HCT116 (cell line): ENCODE results near the gene SLC10A7. TPM values are rescaled to one million over a fixed set of nuclear protein-coding genes. Genes with fewer than 3 reads are reported as not detected.

ENCODE experiments used
- ATAC-seq: fragments of 200-7000 bp; cut with Tn5 transposase; 2 replicates; pipeline ENCODE4 v1.9.1; 2020; ENCODE audit warnings: mild to moderate bottlenecking, moderate library complexity
- BruUV-seq: library from RNA; stranded (reverse); fragments of 400-500 nt; replicated peaks from 2 replicates; lab custom pipeline; 2021; lab: Mats Ljungman, UMichigan
- CTCF ChIA-PET: fragments of 300-600 bp; sonication (Branson Sonifier 250); formaldehyde crosslinking; loops from one replicate; lab custom pipeline; 2021; ENCODE audit warnings: antibody characterized with exemption; lab: Charles Lee
- POLR2A ChIA-PET: fragments of 300-600, 350-600 bp; sonication (Branson Sonifier 250); formaldehyde crosslinking; loops from one replicate; lab custom pipeline; 2021; ENCODE audit warnings: antibody characterized with exemption; lab: Charles Lee
- RAD21 ChIA-PET, 2 experiments: fragments of 300-600 bp; sonication (Branson Sonifier 250); formaldehyde crosslinking; loops; one replicate each; lab custom pipeline; 2023; ENCODE audit warnings: low total read pairs in 2 of 2; ENCODE audit not compliant: uncharacterized antibody in 2 of 2, unreplicated experiment in 2 of 2, low non-redundant PET in 1 of 2; lab: Charles Lee
- DNase-seq: peaks from one replicate; pipeline ENCODE4 v3.0.0-alpha.2; 2010; ENCODE audit warnings: low read depth, low spot score
- H2AFZ ChIP-seq: fragments of 200-600 bp; shearing (Covaris generic), sonication (generic); 2 replicates; pipeline ENCODE4 v1.6.1; 2017; ENCODE audit warnings: low read depth, mixed run types, mixed read lengths, antibody characterized with exemption, low read length; ENCODE audit not compliant: poor library complexity, severe bottlenecking
- H3K27ac ChIP-seq: 2 replicates; pipeline ENCODE4 v1.5.1; 2012; ENCODE audit warnings: low read depth, low read length
- H3K27me3 ChIP-seq: fragments of 200-600 bp; sonication (generic); 2 replicates; pipeline ENCODE4 v1.6.1; 2016; ENCODE audit warnings: mixed run types, low read length, mixed read lengths; ENCODE audit not compliant: insufficient read depth
- H3K36me3 ChIP-seq, 2 experiments: fragments of 200-500 bp in 1 of 2; fragments of 200-600 bp in 1 of 2; sonication (Bioruptor generic) in 1 of 2; sonication (generic) in 1 of 2; 2 replicates each; pipeline versions ENCODE4 v1.5.1 to v1.6.1; 2014 to 2016; ENCODE audit warnings: low read length in 2 of 2, inconsistent platforms in 1 of 2, mixed read lengths in 1 of 2, mixed run types in 1 of 2; ENCODE audit not compliant: insufficient read depth in 2 of 2, control insufficient read depth in 1 of 2
- H3K4me1 ChIP-seq, 2 experiments: fragments of 200-600 bp in 1 of 2; sonication (generic) in 1 of 2; 2 replicates each; pipeline versions ENCODE4 v1.5.1 to v1.6.1; 2012 to 2017; ENCODE audit warnings: low read length in 2 of 2, inconsistent platforms in 1 of 2, mild to moderate bottlenecking in 1 of 2, mixed read lengths in 1 of 2, mixed run types in 1 of 2, moderate library complexity in 1 of 2; ENCODE audit not compliant: insufficient read depth in 2 of 2, control insufficient read depth in 1 of 2
- H3K4me2 ChIP-seq: fragments of 200-600 bp; sonication (generic); 2 replicates; pipeline ENCODE4 v1.6.1; 2017; ENCODE audit warnings: mixed run types, low read length, mixed read lengths
- H3K4me3 ChIP-seq, 2 experiments: fragments of 200-600 bp in 1 of 2; sonication (generic) in 1 of 2; replicated peaks in 1 of 2; 2 replicates each; pipeline ENCODE4 v1.5.1; 2011 to 2016; ENCODE audit warnings: low read length in 2 of 2, control low read depth in 1 of 2, low read depth in 1 of 2, mild to moderate bottlenecking in 1 of 2, mixed read lengths in 1 of 2, mixed run types in 1 of 2
- H3K79me2 ChIP-seq: fragments of 200-600 bp; sonication (generic); 2 replicates; pipeline ENCODE4 v1.6.1; 2017; ENCODE audit warnings: mild to moderate bottlenecking, mixed run types, low read length, moderate library complexity, mixed read lengths; ENCODE audit not compliant: insufficient read depth
- H3K9ac ChIP-seq: fragments of 200-600 bp; sonication (generic); 2 replicates; pipeline ENCODE4 v1.6.1; 2016; ENCODE audit warnings: low read length, mixed read lengths
- H3K9me2 ChIP-seq: fragments of 200-600 bp; sonication (generic), shearing (Covaris generic); 2 replicates; pipeline ENCODE4 v1.6.1; 2017; ENCODE audit warnings: mixed run types, mild to moderate bottlenecking, moderate library complexity; ENCODE audit not compliant: insufficient read depth
- H3K9me3 ChIP-seq, 2 experiments: fragments of 200-500 bp in 1 of 2; fragments of 200-600 bp in 1 of 2; sonication (Bioruptor generic) in 1 of 2; sonication (generic) in 1 of 2; 2 replicates each; pipeline ENCODE4 v1.6.1; 2014 to 2017; ENCODE audit warnings: low read length in 2 of 2, mixed read lengths in 2 of 2, inconsistent platforms in 1 of 2, low read depth in 1 of 2, mild to moderate bottlenecking in 1 of 2, mixed run types in 1 of 2, moderate library complexity in 1 of 2; ENCODE audit not compliant: control insufficient read depth in 1 of 2, insufficient read depth in 1 of 2
- H4K20me1 ChIP-seq: fragments of 200-600 bp; sonication (generic), shearing (Covaris generic); 2 replicates; pipeline ENCODE4 v1.6.1; 2017; ENCODE audit warnings: mixed run types, mild to moderate bottlenecking, moderate library complexity; ENCODE audit not compliant: insufficient read depth
- CBX3 ChIP-seq: IDR thresholded peaks from 2 replicates; pipeline ENCODE4 v1.6.1; 2012; ENCODE audit warnings: low read depth
- EGR1 ChIP-seq: IDR thresholded peaks from 2 replicates; pipeline ENCODE4 v1.6.1; 2012; ENCODE audit warnings: low read depth
- ELF1 ChIP-seq: IDR thresholded peaks from 2 replicates; pipeline ENCODE4 v1.6.1; 2012; ENCODE audit warnings: low read depth, borderline replicate concordance
- EZH2 ChIP-seq: fragments of 200-600 bp; sonication (generic); IDR thresholded peaks from 2 replicates; pipeline ENCODE4 v1.6.1; 2017; ENCODE audit warnings: antibody characterized with exemption, mixed run types
- EZH2phosphoT487 ChIP-seq: fragments of 200-600 bp; IDR thresholded peaks from 2 replicates; pipeline ENCODE4 v1.6.1; 2018; ENCODE audit warnings: antibody characterized with exemption, borderline replicate concordance
- FOSL1 ChIP-seq: IDR thresholded peaks from 2 replicates; pipeline ENCODE4 v1.6.1; 2012; ENCODE audit warnings: low read depth
- JUND ChIP-seq: IDR thresholded peaks from 2 replicates; pipeline ENCODE4 v1.6.1; 2012
- POLR2A ChIP-seq: IDR thresholded peaks from 2 replicates; pipeline ENCODE4 v1.7.0; 2011; ENCODE audit warnings: borderline replicate concordance; ENCODE audit not compliant: insufficient read depth, insufficient read length; ENCODE audit errors: extremely low read depth
- POLR2AphosphoS5 ChIP-seq: IDR thresholded peaks from 2 replicates; pipeline ENCODE4 v1.6.1; 2011; ENCODE audit warnings: mild to moderate bottlenecking, low read depth, low read length, moderate library complexity
- SIN3A ChIP-seq: IDR thresholded peaks from 2 replicates; pipeline ENCODE4 v1.6.1; 2012; ENCODE audit warnings: low read depth
- SP1 ChIP-seq: IDR thresholded peaks from 2 replicates; pipeline ENCODE4 v1.6.1; 2012; ENCODE audit warnings: low read depth
- SRF ChIP-seq: IDR thresholded peaks from 2 replicates; pipeline ENCODE4 v1.6.1; 2012; ENCODE audit warnings: low read depth
- TCF7L2 ChIP-seq: IDR thresholded peaks from 2 replicates; pipeline ENCODE4 v1.7.0; 2011; ENCODE audit warnings: borderline replicate concordance, inconsistent platforms; ENCODE audit not compliant: insufficient read depth, insufficient read length; ENCODE audit errors: extremely low read depth
- YY1 ChIP-seq: IDR thresholded peaks from 2 replicates; pipeline ENCODE4 v1.6.1; 2011; ENCODE audit warnings: low read length, low read depth, moderate library complexity, mild to moderate bottlenecking; ENCODE audit not compliant: insufficient replicate concordance; ENCODE audit errors: extremely low read depth
- ZFX ChIP-seq: fragments of 450-650 bp; IDR thresholded peaks from 2 replicates; pipeline ENCODE4 v1.6.1; 2017
- ZNF274 ChIP-seq: fragments of 200-500 bp; sonication (Bioruptor generic); IDR thresholded peaks from 2 replicates; pipeline ENCODE4 v1.6.1; 2014; ENCODE audit warnings: mild to moderate bottlenecking, low read depth, low read length, inconsistent platforms
- intact Hi-C: fragments of 100-400 bp; cut with micrococcal nuclease; formaldehyde crosslinking; loops from 2 replicates; pipeline ENCODE4 v1.10.0; 2022
- total RNA-seq: library from RNA; stranded (reverse); gene quantifications from one replicate; pipeline ENCODE4 v1.2.1, GENCODE V29; 2021; ENCODE audit not compliant: unreplicated experiment
- TF ChIP-seq, protein P1 (sequence below), 3 experiments: fragments of 200-600 bp in 1 of 3; sonication (generic) in 1 of 3; IDR thresholded peaks in 2 of 3; conservative IDR thresholded peaks in 1 of 3; 2 replicates each; pipeline ENCODE4 v1.5.1; 2012 to 2017; ENCODE audit warnings: low read depth in 2 of 3, low read length in 2 of 3, antibody characterized with exemption in 1 of 3, borderline replicate concordance in 1 of 3, control low read depth in 1 of 3, mild to moderate bottlenecking in 1 of 3, mixed read lengths in 1 of 3, mixed run types in 1 of 3, moderate library complexity in 1 of 3; ENCODE audit not compliant: insufficient read depth in 1 of 3
- TF ChIP-seq, protein P2 (sequence below): IDR thresholded peaks from 2 replicates; pipeline ENCODE4 v1.6.1; 2012
- TF ChIP-seq, protein P3 (sequence below): IDR thresholded peaks from 2 replicates; pipeline ENCODE4 v1.6.1; 2012; ENCODE audit warnings: low read depth
- TF ChIP-seq, protein P4 (sequence below): IDR thresholded peaks from 2 replicates; pipeline ENCODE4 v1.6.1; 2012

SLC10A7 gene
- total RNA-seq, 1 experiment from 2014 or later = 5.5 TPM

DNA sequence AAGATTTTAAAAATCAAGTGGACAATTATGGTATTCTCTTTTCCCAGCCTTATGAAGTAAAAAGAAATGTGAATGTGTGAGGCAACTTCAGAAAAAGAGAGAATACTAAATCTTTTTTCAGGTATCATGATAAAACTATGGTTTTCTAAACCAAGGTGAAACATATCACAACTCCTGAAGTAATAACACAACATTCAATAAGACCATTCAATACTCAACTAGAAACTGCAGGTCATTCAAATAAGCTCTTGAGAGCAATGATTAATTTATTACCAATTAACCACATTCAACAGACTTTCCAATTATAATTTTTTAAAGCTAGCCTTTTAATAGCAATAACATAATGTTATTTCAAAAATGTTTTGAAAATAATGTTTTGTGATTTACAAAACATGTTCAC is 35.8 kb downstream of the SLC10A7 start:
- CTCF ChIA-PET = no interaction called here
- Histone ChIP-seq H3K36me3 (no peaks in the 10 kb centered on the region), H3K27me3 (no peaks in the 10 kb centered on the region), H3K4me1 (no peaks in the 10 kb centered on the region), H3K4me3 (no peak overlapping the region), H3K4me2 (no peak overlapping the region), H3K27ac (no peak overlapping the region), H3K9me3 (no peaks in the 10 kb centered on the region), H2AFZ (no peak overlapping the region), H3K9me2 (no peaks in the 10 kb centered on the region), H3K9ac (no peak overlapping the region), H3K79me2 (no peaks in the 10 kb centered on the region), H4K20me1 (no peaks in the 10 kb centered on the region)
- TF ChIP-seq, protein P1, sequence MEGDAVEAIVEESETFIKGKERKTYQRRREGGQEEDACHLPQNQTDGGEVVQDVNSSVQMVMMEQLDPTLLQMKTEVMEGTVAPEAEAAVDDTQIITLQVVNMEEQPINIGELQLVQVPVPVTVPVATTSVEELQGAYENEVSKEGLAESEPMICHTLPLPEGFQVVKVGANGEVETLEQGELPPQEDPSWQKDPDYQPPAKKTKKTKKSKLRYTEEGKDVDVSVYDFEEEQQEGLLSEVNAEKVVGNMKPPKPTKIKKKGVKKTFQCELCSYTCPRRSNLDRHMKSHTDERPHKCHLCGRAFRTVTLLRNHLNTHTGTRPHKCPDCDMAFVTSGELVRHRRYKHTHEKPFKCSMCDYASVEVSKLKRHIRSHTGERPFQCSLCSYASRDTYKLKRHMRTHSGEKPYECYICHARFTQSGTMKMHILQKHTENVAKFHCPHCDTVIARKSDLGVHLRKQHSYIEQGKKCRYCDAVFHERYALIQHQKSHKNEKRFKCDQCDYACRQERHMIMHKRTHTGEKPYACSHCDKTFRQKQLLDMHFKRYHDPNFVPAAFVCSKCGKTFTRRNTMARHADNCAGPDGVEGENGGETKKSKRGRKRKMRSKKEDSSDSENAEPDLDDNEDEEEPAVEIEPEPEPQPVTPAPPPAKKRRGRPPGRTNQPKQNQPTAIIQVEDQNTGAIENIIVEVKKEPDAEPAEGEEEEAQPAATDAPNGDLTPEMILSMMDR (IDR thresholded peaks at IDR 0.05 in 2 of 3, conservative IDR thresholded peaks at IDR 0.05 in 1 of 3; ENCODE audit: borderline replicate concordance in 1 of 3, insufficient read depth in 1 of 3, low read depth in 2 of 3, low read length in 2 of 3) = no peak
- TF ChIP-seq SRF (no peak), ZFX (no peak), JUND (no peak), EGR1 (no peak), ZNF274 (no peak), TCF7L2 (no peak), SP1 (no peak), SIN3A (no peak), FOSL1 (no peak), YY1 (no peak), CBX3 (no peak), EZH2phosphoT487 (no peak), ELF1 (no peak), EZH2 (no peak), POLR2AphosphoS5 (no peak), POLR2A (no peak)
- TF ChIP-seq, protein P2, sequence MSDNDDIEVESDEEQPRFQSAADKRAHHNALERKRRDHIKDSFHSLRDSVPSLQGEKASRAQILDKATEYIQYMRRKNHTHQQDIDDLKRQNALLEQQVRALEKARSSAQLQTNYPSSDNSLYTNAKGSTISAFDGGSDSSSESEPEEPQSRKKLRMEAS = no peak
- TF ChIP-seq, protein P3, sequence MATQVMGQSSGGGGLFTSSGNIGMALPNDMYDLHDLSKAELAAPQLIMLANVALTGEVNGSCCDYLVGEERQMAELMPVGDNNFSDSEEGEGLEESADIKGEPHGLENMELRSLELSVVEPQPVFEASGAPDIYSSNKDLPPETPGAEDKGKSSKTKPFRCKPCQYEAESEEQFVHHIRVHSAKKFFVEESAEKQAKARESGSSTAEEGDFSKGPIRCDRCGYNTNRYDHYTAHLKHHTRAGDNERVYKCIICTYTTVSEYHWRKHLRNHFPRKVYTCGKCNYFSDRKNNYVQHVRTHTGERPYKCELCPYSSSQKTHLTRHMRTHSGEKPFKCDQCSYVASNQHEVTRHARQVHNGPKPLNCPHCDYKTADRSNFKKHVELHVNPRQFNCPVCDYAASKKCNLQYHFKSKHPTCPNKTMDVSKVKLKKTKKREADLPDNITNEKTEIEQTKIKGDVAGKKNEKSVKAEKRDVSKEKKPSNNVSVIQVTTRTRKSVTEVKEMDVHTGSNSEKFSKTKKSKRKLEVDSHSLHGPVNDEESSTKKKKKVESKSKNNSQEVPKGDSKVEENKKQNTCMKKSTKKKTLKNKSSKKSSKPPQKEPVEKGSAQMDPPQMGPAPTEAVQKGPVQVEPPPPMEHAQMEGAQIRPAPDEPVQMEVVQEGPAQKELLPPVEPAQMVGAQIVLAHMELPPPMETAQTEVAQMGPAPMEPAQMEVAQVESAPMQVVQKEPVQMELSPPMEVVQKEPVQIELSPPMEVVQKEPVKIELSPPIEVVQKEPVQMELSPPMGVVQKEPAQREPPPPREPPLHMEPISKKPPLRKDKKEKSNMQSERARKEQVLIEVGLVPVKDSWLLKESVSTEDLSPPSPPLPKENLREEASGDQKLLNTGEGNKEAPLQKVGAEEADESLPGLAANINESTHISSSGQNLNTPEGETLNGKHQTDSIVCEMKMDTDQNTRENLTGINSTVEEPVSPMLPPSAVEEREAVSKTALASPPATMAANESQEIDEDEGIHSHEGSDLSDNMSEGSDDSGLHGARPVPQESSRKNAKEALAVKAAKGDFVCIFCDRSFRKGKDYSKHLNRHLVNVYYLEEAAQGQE = no peak
- TF ChIP-seq, protein P4, sequence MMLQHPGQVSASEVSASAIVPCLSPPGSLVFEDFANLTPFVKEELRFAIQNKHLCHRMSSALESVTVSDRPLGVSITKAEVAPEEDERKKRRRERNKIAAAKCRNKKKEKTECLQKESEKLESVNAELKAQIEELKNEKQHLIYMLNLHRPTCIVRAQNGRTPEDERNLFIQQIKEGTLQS = no peak
- intact Hi-C loops = no loop called here
- no TSS peak for BruUV-seq
- ATAC-seq = no peak
- RAD21 ChIA-PET = no interaction called here
- no peak for DNase-seq
- POLR2A ChIA-PET = no interaction called here
